ENCODE results near the gene CCDC88C. TPM values are rescaled to one million over a fixed set of nuclear protein-coding genes. Genes with fewer than 3 reads are reported as not detected.

CCDC88C gene
- total RNA-seq, 4 donors from 2014 or later: 1.1 to 2.7 (median 2.1) TPM

DNA sequence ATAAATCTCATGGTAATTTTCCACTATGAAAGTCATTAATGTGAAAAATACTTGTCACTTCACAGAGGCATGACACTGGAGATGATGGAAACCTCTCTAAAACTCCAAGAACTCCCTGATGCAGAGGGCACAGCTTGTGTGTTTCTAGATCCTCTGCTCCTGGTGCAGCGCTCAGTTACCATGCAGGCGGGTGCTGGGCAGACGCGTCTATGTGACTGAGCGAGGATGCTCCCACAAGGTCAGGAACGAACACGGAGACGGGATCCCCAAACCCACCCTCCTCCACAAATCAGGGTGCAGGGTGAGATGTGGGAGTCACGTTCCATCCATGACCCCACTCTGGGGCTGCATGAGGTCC is 81.5 kb downstream of the CCDC88C start:
- ATAC-seq (no peak), DNase-seq (no peak)
- intact Hi-C loops (cut with DNase I; ENCODE audit: low total_unique reads) (no loop called here), in situ Hi-C loops (cut with MboI; ENCODE audit: low sequenced_read_pairs in 4 of 4) (no loop called here)
- Histone ChIP-seq H3K4me3 (no peak overlapping the region), H3K27me3 (no peaks in the 10 kb centered on the region), H3K9me3 (no peaks in the 10 kb centered on the region), H3K36me3 (no peaks in the 10 kb centered on the region), H3K4me1 (no peaks in the 10 kb centered on the region), H3K27ac (no peak overlapping the region)
- TF ChIP-seq POLR2A (IDR thresholded peaks at IDR 0.05) (no peak), CTCF (IDR thresholded peaks at IDR 0.05 in 4 of 5, conservative IDR thresholded peaks at IDR 0.05 in 1 of 5) (no peak)

GRCh38 chr14:91335191-91336092 is 82.2 kb downstream of the CCDC88C start:
- Histone ChIP-seq H3K27me3 (no peaks in the 10 kb centered on the region), H3K4me3 (no peak overlapping the region), H3K4me1 (peaks cover 0 to under 1% of the 10 kb centered on the region in 2 donors), H3K27ac (no peak overlapping the region), H3K9me3 (no peaks in the 10 kb centered on the region), H3K36me3 (no peaks in the 10 kb centered on the region)
- intact Hi-C loops (cut with DNase I; ENCODE audit: low total_unique reads) (no loop called here), in situ Hi-C loops (cut with MboI; ENCODE audit: low sequenced_read_pairs in 4 of 4) (no loop called here)
- ATAC-seq (no peak), DNase-seq (no peak)
- TF ChIP-seq POLR2A (IDR thresholded peaks at IDR 0.05) (no peak), CTCF (IDR thresholded peaks at IDR 0.05 in 4 of 5, conservative IDR thresholded peaks at IDR 0.05 in 1 of 5) (no peak)

- in situ Hi-C loops (cut with MboI; ENCODE audit: low sequenced_read_pairs in 4 of 4) (no loop called here), intact Hi-C loops (cut with DNase I; ENCODE audit: low total_unique reads) (no loop called here)
Measured at GRCh38 chr14:91333650-91334039, 84.0 kb downstream of the CCDC88C start.

DNA sequence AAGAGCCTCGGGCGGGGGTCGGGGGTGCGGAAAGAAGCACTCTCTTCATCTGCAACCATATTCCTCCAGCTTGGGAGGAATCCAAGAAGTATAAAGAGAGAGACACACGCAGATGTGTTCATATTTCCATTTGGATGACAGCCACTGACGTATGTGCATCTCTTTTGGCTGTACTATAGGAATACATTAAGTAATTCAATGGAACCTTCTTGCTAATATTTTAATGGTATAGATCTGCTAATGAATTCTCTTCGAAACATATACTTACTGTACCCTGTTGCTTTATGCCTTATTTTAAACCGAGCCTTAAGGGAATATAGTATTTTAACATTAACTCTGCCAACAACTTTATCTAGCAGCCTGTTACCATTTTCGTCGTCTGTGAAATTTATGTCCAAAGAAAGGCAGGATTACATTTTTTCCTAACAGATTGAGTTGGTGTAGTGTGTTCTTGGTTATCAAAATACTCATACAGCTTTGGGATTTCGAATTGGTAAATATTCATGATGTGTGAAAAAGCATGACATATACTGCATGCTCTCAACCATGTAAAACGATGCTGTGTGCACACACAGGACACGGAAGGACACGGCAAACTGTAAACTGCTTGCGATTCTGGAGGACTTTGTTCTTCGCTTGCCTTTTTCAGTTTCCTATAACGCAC is 84.5 kb downstream of the CCDC88C start:
- H3K27me3 ChIP-seq: no peaks in the 10 kb centered on the region
- H3K4me1 ChIP-seq: peaks cover 3 to 4% of the 10 kb centered on the region in 2 donors
- H3K36me3 ChIP-seq: no peaks in the 10 kb centered on the region
- intact Hi-C loops (cut with DNase I; ENCODE audit: low total_unique reads): no loop called here
- ATAC-seq (no peak), DNase-seq (no peak)
- H3K9me3 ChIP-seq: no peaks in the 10 kb centered on the region
- in situ Hi-C loops (cut with MboI; ENCODE audit: low sequenced_read_pairs in 4 of 4): no loop called here
- no peak overlapping the region for H3K4me3 ChIP-seq
- H3K27ac ChIP-seq: no peak overlapping the region
- TF ChIP-seq POLR2A (IDR thresholded peaks at IDR 0.05): no peak
- TF ChIP-seq CTCF (IDR thresholded peaks at IDR 0.05 in 4 of 5, conservative IDR thresholded peaks at IDR 0.05 in 1 of 5): no peak

More at GRCh38 chr14:91333650-91334039, 84.0 kb downstream of the CCDC88C start:
- TF ChIP-seq POLR2A (IDR thresholded peaks at IDR 0.05) (no peak), CTCF (IDR thresholded peaks at IDR 0.05 in 4 of 5, conservative IDR thresholded peaks at IDR 0.05 in 1 of 5) (no peak)
- Histone ChIP-seq H3K36me3 (no peaks in the 10 kb centered on the region), H3K9me3 (no peaks in the 10 kb centered on the region), H3K27me3 (no peaks in the 10 kb centered on the region), H3K4me1 (peaks cover 3 to 4% of the 10 kb centered on the region in 2 donors), H3K4me3 (no peak overlapping the region), H3K27ac (no peak overlapping the region)
- ATAC-seq (no peak), DNase-seq (no peak)
